GM12891 (cell line): ENCODE data around the gene TBX18.

Experiments
- PAX5 ChIP-seq: IDR thresholded peaks from 2 replicates; pipeline ENCODE4 v1.6.1; 2011; ENCODE audit warnings: low read length, moderate library complexity, mild to moderate bottlenecking; ENCODE audit not compliant: insufficient read depth, severe bottlenecking
- POLR2A ChIP-seq: IDR thresholded peaks from 2 replicates; pipeline ENCODE4 v1.6.1; 2011; ENCODE audit warnings: low read depth, low read length, control low read depth
- POLR2AphosphoS5 ChIP-seq: IDR thresholded peaks from 2 replicates; pipeline ENCODE4 v1.6.1; 2011; ENCODE audit warnings: low read depth, low read length, control low read depth
- POU2F2 ChIP-seq: IDR thresholded peaks from 2 replicates; pipeline ENCODE4 v1.6.1; 2011; ENCODE audit warnings: low read depth, mild to moderate bottlenecking, control low read depth, low read length, moderate library complexity
- SPI1 ChIP-seq: IDR thresholded peaks from 2 replicates; pipeline ENCODE4 v1.6.1; 2011; ENCODE audit warnings: low read depth, low read length, control low read depth
- TAF1 ChIP-seq: IDR thresholded peaks from 2 replicates; pipeline ENCODE4 v1.6.1; 2011; ENCODE audit warnings: low read depth, low read length, control low read depth

- TF ChIP-seq SPI1 (no peak), POLR2A (no peak), TAF1 (no peak), POLR2AphosphoS5 (no peak), PAX5 (no peak), POU2F2 (no peak)
Observed at GRCh38 chr6:84731901-84732300, 32.5 kb downstream of the TBX18 start.
